Smooth muscle cell (in vitro differentiated cells): Measurements from ENCODE around the gene SDK2. TPM values are rescaled to one million over a fixed set of nuclear protein-coding genes. Genes with fewer than 3 reads are reported as not detected.

Experiments
- DNase-seq: peaks from one replicate; lab custom pipeline; 2025; ENCODE audit not compliant: unreplicated experiment; lab: John Stamatoyannopoulos, UW
- H2AFZ ChIP-seq: fragments of 200-600 bp; sonication (generic); 2 replicates; pipeline ENCODE4 v1.6.0; 2016; ENCODE audit warnings: antibody characterized with exemption, low read depth, mild to moderate bottlenecking
- H3F3A ChIP-seq: fragments of 200-600 bp; sonication (generic); 2 replicates; pipeline ENCODE4 v1.6.0; 2017; ENCODE audit warnings: antibody characterized with exemption, low read depth
- H3K27ac ChIP-seq: fragments of 200-600 bp; sonication (generic); 2 replicates; pipeline ENCODE4 v1.5.1; 2016; ENCODE audit warnings: low read depth, mild to moderate bottlenecking
- H3K27me3 ChIP-seq: fragments of 200-600 bp; sonication (generic); 2 replicates; pipeline ENCODE4 v1.6.1; 2016; ENCODE audit warnings: low read depth, mild to moderate bottlenecking
- H3K36me3 ChIP-seq: fragments of 200-600 bp; sonication (generic); 2 replicates; pipeline ENCODE4 v1.5.1; 2016; ENCODE audit warnings: low read depth
- H3K4me1 ChIP-seq: fragments of 200-600 bp; sonication (generic); 2 replicates; pipeline ENCODE4 v1.5.1; 2016; ENCODE audit warnings: low read depth
- H3K4me2 ChIP-seq: fragments of 200-600 bp; sonication (generic); 2 replicates; pipeline ENCODE4 v1.6.0; 2016; ENCODE audit warnings: mild to moderate bottlenecking
- H3K4me3 ChIP-seq: fragments of 200-600 bp; sonication (generic); 2 replicates; pipeline ENCODE4 v1.5.1; 2016; ENCODE audit warnings: mild to moderate bottlenecking
- H3K79me2 ChIP-seq: fragments of 200-600 bp; sonication (generic); 2 replicates; pipeline ENCODE4 v1.6.0; 2016; ENCODE audit warnings: low read depth, mild to moderate bottlenecking
- H3K9ac ChIP-seq: fragments of 200-600 bp; sonication (generic); 2 replicates; pipeline ENCODE4 v1.6.0; 2016; ENCODE audit warnings: low read depth
- H3K9me3 ChIP-seq: fragments of 200-600 bp; sonication (generic); replicated peaks from 2 replicates; pipeline ENCODE4 v1.5.1; 2016; ENCODE audit warnings: low read depth
- H4K20me1 ChIP-seq: fragments of 200-600 bp; sonication (generic); 2 replicates; pipeline ENCODE4 v1.6.0; 2016; ENCODE audit warnings: low read depth
- CTCF ChIP-seq: fragments of 200-600 bp; sonication (generic); IDR thresholded peaks from 2 replicates; pipeline ENCODE4 v1.5.1; 2017; ENCODE audit warnings: borderline replicate concordance, mild to moderate bottlenecking, antibody characterized with exemption; ENCODE audit not compliant: insufficient read depth, poor library complexity, severe bottlenecking
- WGBS: methylation state at CpG from one replicate; pipeline ENCODE4 v1.1.7; 2016; ENCODE audit warnings: low lambda C conversion rate; 5-methylcytosine and 5-hydroxymethylcytosine counted together
- polyA plus RNA-seq: library from polyadenylated mRNA; unstranded; fragments of >200 nt; fragmentation: Nextera tagmentation; extraction: Ambion mirVana; gene quantifications from 2 replicates; pipeline ENCODE4 v1.2.1, GENCODE V29; 2016
- total RNA-seq: library from RNA; depleted of rRNA; stranded (reverse); fragments of >200 nt; gene quantifications from 2 replicates; pipeline ENCODE4 v1.2.3, GENCODE V29; 2014

SDK2 gene
- total and polyA plus RNA-seq, 2 experiments from 2014 or later: 4.6 to 6.5 TPM

- Histone ChIP-seq H3K4me2 (no peak overlapping the region), H3K27me3 (no peaks in the 10 kb centered on the region), H3K4me1 (no peaks in the 10 kb centered on the region), H4K20me1 (no peaks in the 10 kb centered on the region), H2AFZ (no peak overlapping the region), H3K27ac (no peak overlapping the region), H3F3A (no peaks in the 10 kb centered on the region), H3K9me3 (no peaks in the 10 kb centered on the region), H3K4me3 (no peak overlapping the region), H3K79me2 (no peaks in the 10 kb centered on the region), H3K9ac (no peak overlapping the region), H3K36me3 (no peaks in the 10 kb centered on the region)
- no peak for TF ChIP-seq CTCF
- 95% methylated on average over 24 of the region's 24 CpGs for WGBS
- DNase-seq: no peak
Observed at GRCh38 chr17:73391331-73392265, 252.6 kb downstream of the SDK2 start.

- no peak for DNase-seq
- 89% methylated on average over 11 of the region's 11 CpGs for WGBS
- no peak for TF ChIP-seq CTCF
Observed at GRCh38 chr17:73390851-73391250, 253.4 kb downstream of the SDK2 start.

GRCh38 chr17:73390221-73390620 is 254.0 kb downstream of the SDK2 start:
- H4K20me1 ChIP-seq: no peaks in the 10 kb centered on the region
- H3K4me1 ChIP-seq: no peaks in the 10 kb centered on the region
- TF ChIP-seq CTCF: no peak
- H3K4me2 ChIP-seq: no peak overlapping the region
- no peak overlapping the region for H3K9ac ChIP-seq
- DNase-seq: no peak
- WGBS: 97% methylated on average over 16 of the region's 16 CpGs
- H3K4me3 ChIP-seq: no peak overlapping the region
- no peak overlapping the region for H2AFZ ChIP-seq
- no peaks in the 10 kb centered on the region for H3K79me2 ChIP-seq
- H3K27me3 ChIP-seq: no peaks in the 10 kb centered on the region
- no peaks in the 10 kb centered on the region for H3K9me3 ChIP-seq
- H3F3A ChIP-seq: no peaks in the 10 kb centered on the region
- no peaks in the 10 kb centered on the region for H3K36me3 ChIP-seq
- no peak overlapping the region for H3K27ac ChIP-seq

More at GRCh38 chr17:73390851-73391250, 253.4 kb downstream of the SDK2 start:
- H3K79me2 ChIP-seq: no peaks in the 10 kb centered on the region
- H3K4me1 ChIP-seq: no peaks in the 10 kb centered on the region
- no peak overlapping the region for H3K4me3 ChIP-seq
- H3K27ac ChIP-seq: no peak overlapping the region
- no peaks in the 10 kb centered on the region for H4K20me1 ChIP-seq
- H3K4me2 ChIP-seq: no peak overlapping the region
- no peak overlapping the region for H3K9ac ChIP-seq
- H3K9me3 ChIP-seq: no peaks in the 10 kb centered on the region
- no peaks in the 10 kb centered on the region for H3F3A ChIP-seq
- no peaks in the 10 kb centered on the region for H3K27me3 ChIP-seq
- no peak overlapping the region for H2AFZ ChIP-seq
- H3K36me3 ChIP-seq: no peaks in the 10 kb centered on the region
